DND-41 (cell line): ENCODE measurements around the gene LRRC8D.

Source experiments
- CTCF ChIP-seq: IDR thresholded peaks from 2 replicates; pipeline ENCODE4 v1.5.1; 2012; ENCODE audit warnings: borderline replicate concordance, low read length, moderate library complexity, mild to moderate bottlenecking; ENCODE audit not compliant: poor library complexity, severe bottlenecking; ENCODE audit errors: extremely low read depth
- EZH2 ChIP-seq: IDR thresholded peaks from 3 replicates; pipeline ENCODE4 v1.6.1; 2012; ENCODE audit warnings: borderline replicate concordance, low read depth, mild to moderate bottlenecking, moderate library complexity, low read length, inconsistent platforms; ENCODE audit not compliant: severe bottlenecking

DNA sequence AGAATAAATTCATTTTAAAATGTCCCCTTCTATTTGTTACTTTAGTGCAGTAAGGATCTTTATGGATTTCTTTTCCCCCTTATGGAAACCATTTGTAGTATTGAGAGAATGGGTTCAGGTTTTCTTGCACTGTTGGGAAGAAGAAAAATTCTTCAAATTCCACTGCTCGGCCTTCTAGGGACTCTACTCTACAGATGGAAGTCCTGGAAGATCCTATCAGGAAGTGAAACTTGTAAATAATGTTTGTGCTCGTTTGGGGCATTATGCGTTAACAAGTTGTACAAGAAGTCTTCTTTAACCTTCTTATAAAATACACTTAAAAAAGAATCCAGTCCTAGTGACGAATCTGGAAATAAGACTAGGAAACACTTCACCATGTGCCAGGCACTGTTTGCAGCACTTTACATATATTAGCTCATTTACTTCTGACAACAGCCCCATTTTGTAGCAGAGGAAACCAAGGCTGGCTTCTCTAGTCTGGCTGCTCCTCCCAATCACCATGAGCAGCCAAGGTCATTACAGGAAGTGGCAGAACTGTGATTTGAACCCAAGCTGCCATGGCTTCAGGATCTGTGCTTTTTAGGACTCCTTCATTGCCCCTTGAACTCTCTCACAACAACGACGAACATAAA is 11.8 kb downstream of the LRRC8D start:
- TF ChIP-seq CTCF (no peak), EZH2 (no peak)
